ENCODE data around the gene DISP3.
A peak's percentile ranks its signal among the peaks of the same experiment; 100 is the strongest.

Gene DISP3

DNA sequence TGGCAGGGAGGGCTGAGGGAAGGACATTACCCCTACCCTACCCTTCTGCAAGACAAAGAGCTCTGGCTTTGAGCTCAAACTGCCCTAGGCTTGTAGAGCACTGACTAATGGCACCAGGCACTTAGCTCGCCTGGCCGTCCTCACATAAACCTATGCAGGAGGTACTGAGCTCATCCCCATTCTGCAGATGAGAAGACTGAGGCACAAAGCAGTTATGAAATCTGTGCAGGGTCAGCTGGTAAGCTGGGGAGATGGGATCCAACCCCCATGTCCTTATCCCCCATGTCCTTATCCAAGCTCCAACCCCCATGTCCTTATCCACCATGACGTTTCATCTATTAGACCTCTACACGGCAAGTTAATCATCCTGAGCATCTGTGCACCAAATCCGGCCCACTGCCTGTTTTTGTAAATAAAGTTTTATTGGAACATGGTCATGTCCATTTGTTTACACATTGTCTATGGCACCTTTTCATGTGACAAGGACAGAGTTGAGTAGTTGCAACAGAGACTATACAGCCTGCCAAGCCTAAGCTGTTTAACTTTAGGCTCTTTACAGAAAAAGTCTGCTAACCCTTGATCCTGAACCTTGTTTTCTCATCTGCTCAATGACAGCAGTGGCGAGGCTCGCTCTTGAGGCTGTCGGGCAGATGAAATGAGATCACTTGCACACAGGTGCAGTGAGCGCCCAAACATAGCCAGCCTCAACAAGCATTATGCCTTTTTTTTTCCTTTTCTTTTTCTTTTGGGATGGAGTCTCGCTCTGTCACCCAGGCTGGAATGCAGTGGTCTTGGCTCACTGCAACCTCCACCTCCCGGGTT is 88.5 kb downstream of the DISP3 start:
- Histone ChIP-seq H3K23ac (ENCODE audit: low read depth, low read length, poor library complexity) (no peak overlapping the region), H2BK12ac (ENCODE audit: low read length) (no peak overlapping the region), H2AK5ac (ENCODE audit: low read depth, low read length) (peak overlapping the region; percentile 72), H3K27me3 (ENCODE audit: control insufficient read depth in 3 of 3, insufficient read depth in 3 of 3, low read depth in 1 of 3, low read length in 3 of 3) (peaks cover 0 to 17% (median 0%) of the 10 kb centered on the region in 3 experiments), H2AFZ (ENCODE audit: low read length) (no peak overlapping the region), H3K36me3 (replicated peaks in 1 of 2; ENCODE audit: control insufficient read depth in 2 of 2, insufficient read depth in 2 of 2, low read length in 2 of 2) (no peaks in the 10 kb centered on the region), H2BK120ac (ENCODE audit: low read depth, low read length) (no peak overlapping the region), H3K4me3 (ENCODE audit: low read length in 2 of 2) (no peak overlapping the region), H3K4ac (ENCODE audit: low read length) (no peak overlapping the region), H3K79me1 (ENCODE audit: low read depth, low read length) (no peaks in the 10 kb centered on the region), H3K9ac (ENCODE audit: low read depth, low read length, poor library complexity) (no peak overlapping the region), H3K18ac (ENCODE audit: low read length) (no peak overlapping the region), H3K4me2 (ENCODE audit: insufficient read depth, low read length, poor library complexity, severe bottlenecking) (no peak overlapping the region), H3K27ac (replicated peaks; ENCODE audit: low read length) (no peak overlapping the region), H4K8ac (ENCODE audit: low read depth, low read length) (no peak overlapping the region), H3K14ac (ENCODE audit: low read length) (no peak overlapping the region), H2BK15ac (ENCODE audit: low read length) (no peak overlapping the region), H4K91ac (ENCODE audit: low read depth, low read length, poor library complexity) (no peak overlapping the region), H3K4me1 (ENCODE audit: control insufficient read depth in 2 of 2, insufficient read depth in 1 of 2, low read depth in 1 of 2, low read length in 2 of 2) (peaks cover 11 to 19% of the 10 kb centered on the region in 2 donors), H2BK5ac (ENCODE audit: low read length) (no peak overlapping the region), H3K9me3 (replicated peaks in 1 of 2; ENCODE audit: control insufficient read depth in 2 of 2, insufficient read depth in 1 of 2, low read depth in 1 of 2, low read length in 2 of 2) (peaks cover 0 to 1% of the 10 kb centered on the region in 2 donors)
- no peak for DNase-seq (ENCODE audit: low spot score)
- WGBS, 2 donors (ENCODE audit: extremely low coverage in 2 of 2, insufficient read length in 2 of 2, insufficient replicate concordance in 1 of 2) = no CpG with 5 or more reads among the region's 11 CpGs

DNA sequence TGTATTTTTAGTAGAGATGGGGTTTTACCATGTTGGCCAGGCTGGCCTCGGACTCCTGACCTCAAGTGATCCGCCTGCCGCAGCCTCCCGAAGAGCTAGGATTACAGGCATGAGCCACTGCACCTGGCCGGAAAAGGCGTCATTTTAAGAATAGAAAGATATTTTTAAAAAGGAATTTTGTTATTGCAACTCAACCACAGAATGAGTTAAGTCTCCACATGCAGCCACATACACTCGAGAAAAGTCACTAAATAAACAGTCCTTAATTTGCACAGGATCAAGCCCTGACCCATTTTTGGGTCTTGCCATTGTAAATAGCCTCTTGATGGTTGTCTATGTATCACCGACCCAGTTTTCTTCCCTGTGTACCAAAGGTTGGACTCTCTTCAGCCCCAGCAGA is 89.7 kb downstream of the DISP3 start:
- Histone ChIP-seq H3K36me3 (replicated peaks in 1 of 2; ENCODE audit: control insufficient read depth in 2 of 2, insufficient read depth in 2 of 2, low read length in 2 of 2) (no peaks in the 10 kb centered on the region), H3K27me3 (ENCODE audit: control insufficient read depth in 3 of 3, insufficient read depth in 3 of 3, low read depth in 1 of 3, low read length in 3 of 3) (peaks cover 0 to 17% (median 0%) of the 10 kb centered on the region in 3 experiments), H3K79me1 (ENCODE audit: low read depth, low read length) (no peaks in the 10 kb centered on the region), H3K27ac (replicated peaks; ENCODE audit: low read length) (no peak overlapping the region), H2AFZ (ENCODE audit: low read length) (no peak overlapping the region), H2AK5ac (ENCODE audit: low read depth, low read length) (no peak overlapping the region), H3K9ac (ENCODE audit: low read depth, low read length, poor library complexity) (no peak overlapping the region), H3K23ac (ENCODE audit: low read depth, low read length, poor library complexity) (no peak overlapping the region), H3K4me2 (ENCODE audit: insufficient read depth, low read length, poor library complexity, severe bottlenecking) (no peak overlapping the region), H3K4ac (ENCODE audit: low read length) (no peak overlapping the region), H3K4me1 (ENCODE audit: control insufficient read depth in 2 of 2, insufficient read depth in 1 of 2, low read depth in 1 of 2, low read length in 2 of 2) (peaks cover 4 to 9% of the 10 kb centered on the region in 2 donors), H2BK5ac (ENCODE audit: low read length) (no peak overlapping the region), H2BK12ac (ENCODE audit: low read length) (no peak overlapping the region), H3K9me3 (replicated peaks in 1 of 2; ENCODE audit: control insufficient read depth in 2 of 2, insufficient read depth in 1 of 2, low read depth in 1 of 2, low read length in 2 of 2) (peaks cover 0 to 1% of the 10 kb centered on the region in 2 donors), H3K14ac (ENCODE audit: low read length) (no peak overlapping the region), H2BK120ac (ENCODE audit: low read depth, low read length) (no peak overlapping the region), H4K8ac (ENCODE audit: low read depth, low read length) (no peak overlapping the region), H3K4me3 (ENCODE audit: low read length in 2 of 2) (no peak overlapping the region), H4K91ac (ENCODE audit: low read depth, low read length, poor library complexity) (no peak overlapping the region), H2BK15ac (ENCODE audit: low read length) (no peak overlapping the region), H3K18ac (ENCODE audit: low read length) (no peak overlapping the region)
- WGBS, 2 donors (ENCODE audit: extremely low coverage in 2 of 2, insufficient read length in 2 of 2, insufficient replicate concordance in 1 of 2) = no CpG with 5 or more reads among the region's 8 CpGs
- DNase-seq (ENCODE audit: low spot score) = no peak

DNA sequence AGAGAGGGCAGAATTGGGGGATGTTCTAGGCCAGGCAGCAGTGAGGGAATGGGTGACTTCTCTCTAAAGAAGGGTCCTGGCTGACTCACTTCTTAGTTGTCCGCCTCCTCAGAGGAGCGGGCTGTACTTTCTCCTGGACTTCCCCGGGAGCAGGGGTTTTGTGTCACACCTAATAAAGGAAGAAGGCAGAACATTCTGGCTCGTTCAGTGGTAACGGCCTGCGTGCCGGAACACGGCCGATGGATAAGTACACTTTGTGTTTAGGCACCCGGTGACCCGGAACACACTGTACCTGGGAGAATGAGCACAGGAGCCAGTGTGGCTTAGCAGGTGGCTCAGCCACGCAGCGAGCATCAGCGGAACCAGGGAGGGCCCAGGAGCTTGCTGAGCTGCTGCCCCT is 90.6 kb downstream of the DISP3 start:
- H3K79me1 ChIP-seq (ENCODE audit: low read depth, low read length) = no peaks in the 10 kb centered on the region
- peaks cover 2 to 4% of the 10 kb centered on the region in 2 donors for H3K4me1 ChIP-seq (ENCODE audit: control insufficient read depth in 2 of 2, insufficient read depth in 1 of 2, low read depth in 1 of 2, low read length in 2 of 2)
- H4K8ac ChIP-seq (ENCODE audit: low read depth, low read length) = no peak overlapping the region
- no peak overlapping the region for H3K4ac ChIP-seq (ENCODE audit: low read length)
- H2AFZ ChIP-seq (ENCODE audit: low read length) = no peak overlapping the region
- H3K23ac ChIP-seq (ENCODE audit: low read depth, low read length, poor library complexity) = no peak overlapping the region
- H3K36me3 ChIP-seq (replicated peaks in 1 of 2; ENCODE audit: control insufficient read depth in 2 of 2, insufficient read depth in 2 of 2, low read length in 2 of 2) = no peaks in the 10 kb centered on the region
- H2BK120ac ChIP-seq (ENCODE audit: low read depth, low read length) = no peak overlapping the region
- peaks cover 0 to 1% of the 10 kb centered on the region in 2 donors for H3K9me3 ChIP-seq (replicated peaks in 1 of 2; ENCODE audit: control insufficient read depth in 2 of 2, insufficient read depth in 1 of 2, low read depth in 1 of 2, low read length in 2 of 2)
- H3K27ac ChIP-seq (replicated peaks; ENCODE audit: low read length) = no peak overlapping the region
- WGBS, 2 donors (ENCODE audit: extremely low coverage in 2 of 2, insufficient read length in 2 of 2, insufficient replicate concordance in 1 of 2) = no CpG with 5 or more reads among the region's 14 CpGs
- no peak overlapping the region for H3K4me3 ChIP-seq (ENCODE audit: low read length in 2 of 2)
- H3K18ac ChIP-seq (ENCODE audit: low read length) = peak overlapping the region; percentile 46
- peak overlapping the region; percentile 25 for H3K14ac ChIP-seq (ENCODE audit: low read length)
- H3K27me3 ChIP-seq (ENCODE audit: control insufficient read depth in 3 of 3, insufficient read depth in 3 of 3, low read depth in 1 of 3, low read length in 3 of 3) = peaks cover 0 to 12% (median 0%) of the 10 kb centered on the region in 3 experiments
- H2AK5ac ChIP-seq (ENCODE audit: low read depth, low read length) = peak overlapping the region; percentile 48
- no peak overlapping the region for H4K91ac ChIP-seq (ENCODE audit: low read depth, low read length, poor library complexity)
- no peak overlapping the region for H2BK15ac ChIP-seq (ENCODE audit: low read length)
- H2BK12ac ChIP-seq (ENCODE audit: low read length) = no peak overlapping the region
- no peak overlapping the region for H3K9ac ChIP-seq (ENCODE audit: low read depth, low read length, poor library complexity)
- no peak overlapping the region for H2BK5ac ChIP-seq (ENCODE audit: low read length)
- DNase-seq (ENCODE audit: low spot score) = no peak
- H3K4me2 ChIP-seq (ENCODE audit: insufficient read depth, low read length, poor library complexity, severe bottlenecking) = no peak overlapping the region

GRCh38 chr1:11569954-11570353 is 91.0 kb downstream of the DISP3 start:
- H2BK12ac ChIP-seq (ENCODE audit: low read length) = no peak overlapping the region
- H3K27ac ChIP-seq (replicated peaks; ENCODE audit: low read length) = no peak overlapping the region
- H3K4ac ChIP-seq (ENCODE audit: low read length) = no peak overlapping the region
- no peak overlapping the region for H3K4me2 ChIP-seq (ENCODE audit: insufficient read depth, low read length, poor library complexity, severe bottlenecking)
- H3K9me3 ChIP-seq (replicated peaks in 1 of 2; ENCODE audit: control insufficient read depth in 2 of 2, insufficient read depth in 1 of 2, low read depth in 1 of 2, low read length in 2 of 2) = peaks cover 0 to 1% of the 10 kb centered on the region in 2 donors
- no peak overlapping the region for H4K8ac ChIP-seq (ENCODE audit: low read depth, low read length)
- H3K9ac ChIP-seq (ENCODE audit: low read depth, low read length, poor library complexity) = no peak overlapping the region
- no peaks in the 10 kb centered on the region for H3K79me1 ChIP-seq (ENCODE audit: low read depth, low read length)
- no peak for DNase-seq (ENCODE audit: low spot score)
- no peak overlapping the region for H2AFZ ChIP-seq (ENCODE audit: low read length)
- H3K27me3 ChIP-seq (ENCODE audit: control insufficient read depth in 3 of 3, insufficient read depth in 3 of 3, low read depth in 1 of 3, low read length in 3 of 3) = peaks cover 0 to 8% (median 0%) of the 10 kb centered on the region in 3 experiments
- H2BK120ac ChIP-seq (ENCODE audit: low read depth, low read length) = no peak overlapping the region
- H3K14ac ChIP-seq (ENCODE audit: low read length) = no peak overlapping the region
- H2BK5ac ChIP-seq (ENCODE audit: low read length) = no peak overlapping the region
- no CpG with 5 or more reads among the region's 3 CpGs for WGBS, 2 donors (ENCODE audit: extremely low coverage in 2 of 2, insufficient read length in 2 of 2, insufficient replicate concordance in 1 of 2)
- H2AK5ac ChIP-seq (ENCODE audit: low read depth, low read length) = peak overlapping the region; percentile 48
- H3K4me3 ChIP-seq (ENCODE audit: low read length in 2 of 2) = no peak overlapping the region
- no peaks in the 10 kb centered on the region for H3K36me3 ChIP-seq (replicated peaks in 1 of 2; ENCODE audit: control insufficient read depth in 2 of 2, insufficient read depth in 2 of 2, low read length in 2 of 2)
- H2BK15ac ChIP-seq (ENCODE audit: low read length) = no peak overlapping the region
- H3K23ac ChIP-seq (ENCODE audit: low read depth, low read length, poor library complexity) = peak overlapping the region; percentile 3
- H4K91ac ChIP-seq (ENCODE audit: low read depth, low read length, poor library complexity) = no peak overlapping the region
- H3K4me1 ChIP-seq (ENCODE audit: control insufficient read depth in 2 of 2, insufficient read depth in 1 of 2, low read depth in 1 of 2, low read length in 2 of 2) = peaks cover 0 to 4% of the 10 kb centered on the region in 2 donors
- peak overlapping the region; percentile 46 for H3K18ac ChIP-seq (ENCODE audit: low read length)
